ENCODE results near the gene FOXP1.

DNA sequence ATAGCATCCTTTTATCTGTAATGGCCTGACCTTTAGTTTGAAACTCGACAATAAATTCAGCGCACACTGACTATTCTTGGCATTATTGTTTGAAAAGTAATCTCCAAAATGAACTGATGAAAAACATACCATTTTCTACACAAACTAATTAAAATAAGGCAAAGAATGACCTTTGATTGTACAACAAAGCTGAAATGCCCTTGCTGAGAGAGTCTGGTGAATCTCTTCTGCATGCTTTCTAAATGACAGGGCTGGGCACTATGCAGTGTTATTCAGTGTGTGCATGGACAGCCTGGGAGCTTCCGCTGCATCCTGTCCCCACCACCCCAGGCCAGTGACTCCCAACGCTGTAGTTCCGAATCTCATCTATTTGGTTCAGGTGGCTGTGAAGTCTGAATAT, 530.8 kb downstream of the FOXP1 start:
- TF ChIP-seq, protein P1, sequence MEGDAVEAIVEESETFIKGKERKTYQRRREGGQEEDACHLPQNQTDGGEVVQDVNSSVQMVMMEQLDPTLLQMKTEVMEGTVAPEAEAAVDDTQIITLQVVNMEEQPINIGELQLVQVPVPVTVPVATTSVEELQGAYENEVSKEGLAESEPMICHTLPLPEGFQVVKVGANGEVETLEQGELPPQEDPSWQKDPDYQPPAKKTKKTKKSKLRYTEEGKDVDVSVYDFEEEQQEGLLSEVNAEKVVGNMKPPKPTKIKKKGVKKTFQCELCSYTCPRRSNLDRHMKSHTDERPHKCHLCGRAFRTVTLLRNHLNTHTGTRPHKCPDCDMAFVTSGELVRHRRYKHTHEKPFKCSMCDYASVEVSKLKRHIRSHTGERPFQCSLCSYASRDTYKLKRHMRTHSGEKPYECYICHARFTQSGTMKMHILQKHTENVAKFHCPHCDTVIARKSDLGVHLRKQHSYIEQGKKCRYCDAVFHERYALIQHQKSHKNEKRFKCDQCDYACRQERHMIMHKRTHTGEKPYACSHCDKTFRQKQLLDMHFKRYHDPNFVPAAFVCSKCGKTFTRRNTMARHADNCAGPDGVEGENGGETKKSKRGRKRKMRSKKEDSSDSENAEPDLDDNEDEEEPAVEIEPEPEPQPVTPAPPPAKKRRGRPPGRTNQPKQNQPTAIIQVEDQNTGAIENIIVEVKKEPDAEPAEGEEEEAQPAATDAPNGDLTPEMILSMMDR (IDR thresholded peaks at IDR 0.05): no peak
- no peak for TF ChIP-seq POLR2A (IDR thresholded peaks at IDR 0.05)
